Hepatocyte (in vitro differentiated cells): Measurements from ENCODE around the gene HS6ST1.
"Not testable (repeated sequence)": the region's sequence is repeated elsewhere in the genome, so short reads cannot be mapped to it uniquely, and the experiment has no call there.

Experiments used
- CTCF ChIP-seq: fragments of 200-600 bp; sonication (generic); IDR thresholded peaks from 2 replicates; pipeline ENCODE4 v1.5.1; 2016; ENCODE audit warnings: antibody characterized with exemption, mild to moderate bottlenecking; ENCODE audit not compliant: poor library complexity
- EZH2 ChIP-seq: fragments of 200-600 bp; sonication (generic); IDR thresholded peaks from 2 replicates; pipeline ENCODE4 v1.6.1; 2016; ENCODE audit warnings: antibody characterized with exemption, mild to moderate bottlenecking, borderline replicate concordance

GRCh38 chr2:128318245-128318644 is 423 bp downstream of the HS6ST1 start:
- TF ChIP-seq CTCF, EZH2: not testable (repeated sequence)
